H9 (cell line): ENCODE measurements around the gene ANAPC1. TPM values are rescaled to one million over a fixed set of nuclear protein-coding genes. Genes with fewer than 3 reads are reported as not detected.
"Not testable (repeated sequence)": the region's sequence is repeated elsewhere in the genome, so short reads cannot be mapped to it uniquely, and the experiment has no call there.

Source experiments
- DNase-seq: peaks from one replicate; pipeline ENCODE4 v3.0.0-alpha.2; 2017
- H2AFZ ChIP-seq: one replicate; pipeline ENCODE4 v1.6.1; 2013; ENCODE audit warnings: mild to moderate bottlenecking, low read length, control low read depth, moderate library complexity
- H2AK5ac ChIP-seq: 2 replicates; pipeline ENCODE4 v1.6.1; 2013; ENCODE audit warnings: low read length, control low read depth, mixed read lengths; ENCODE audit not compliant: insufficient read length
- H2BK120ac ChIP-seq: one replicate; pipeline ENCODE4 v1.6.1; 2013; ENCODE audit warnings: low read depth, mild to moderate bottlenecking, low read length, control low read depth, inconsistent platforms; ENCODE audit not compliant: poor library complexity, severe bottlenecking
- H2BK12ac ChIP-seq: 2 replicates; pipeline ENCODE4 v1.6.1; 2013; ENCODE audit warnings: low read length, control low read depth, mixed read lengths, low read depth; ENCODE audit not compliant: insufficient read length
- H2BK15ac ChIP-seq: 2 replicates; pipeline ENCODE4 v1.6.1; 2013; ENCODE audit warnings: low read depth, low read length, control low read depth
- H2BK20ac ChIP-seq: one replicate; pipeline ENCODE4 v1.6.1; 2013; ENCODE audit warnings: low read depth, mild to moderate bottlenecking, low read length, control low read depth, inconsistent platforms; ENCODE audit not compliant: poor library complexity, severe bottlenecking
- H2BK5ac ChIP-seq: 2 replicates; pipeline ENCODE4 v1.6.1; 2013; ENCODE audit warnings: low read length, control low read depth, mixed read lengths; ENCODE audit not compliant: insufficient read length
- H3K14ac ChIP-seq: 2 replicates; pipeline ENCODE4 v1.6.1; 2013; ENCODE audit warnings: low read length, control low read depth; ENCODE audit not compliant: insufficient read depth
- H3K18ac ChIP-seq: 2 replicates; pipeline ENCODE4 v1.6.1; 2013; ENCODE audit warnings: low read depth, mild to moderate bottlenecking, mixed read lengths, low read length, control low read depth; ENCODE audit not compliant: insufficient read length
- H3K23ac ChIP-seq: 2 replicates; pipeline ENCODE4 v1.6.1; 2013; ENCODE audit warnings: low read length, control low read depth, mixed read lengths, low read depth; ENCODE audit not compliant: insufficient read length
- H3K23me2 ChIP-seq: 2 replicates; pipeline ENCODE4 v1.6.1; 2013; ENCODE audit warnings: low read depth, mild to moderate bottlenecking, mixed read lengths, low read length, control low read depth; ENCODE audit not compliant: insufficient read length, poor library complexity, severe bottlenecking
- H3K27ac ChIP-seq: 2 replicates; pipeline ENCODE4 v1.5.1; 2013; ENCODE audit warnings: low read length, control low read depth, mixed read lengths, low read depth; ENCODE audit not compliant: insufficient read length
- H3K27me3 ChIP-seq: 2 replicates; pipeline ENCODE4 v1.6.1; 2013; ENCODE audit warnings: low read length, control low read depth, inconsistent platforms; ENCODE audit not compliant: insufficient read depth
- H3K4ac ChIP-seq: 2 replicates; pipeline ENCODE4 v1.6.1; 2013; ENCODE audit warnings: low read depth, mild to moderate bottlenecking, control low read depth, inconsistent platforms, low read length, moderate library complexity
- H3K4me1 ChIP-seq: 2 replicates; pipeline ENCODE4 v1.6.1; 2013; ENCODE audit warnings: low read length, control low read depth, inconsistent platforms; ENCODE audit not compliant: insufficient read depth
- H3K4me2 ChIP-seq: 2 replicates; pipeline ENCODE4 v1.6.1; 2013; ENCODE audit warnings: low read length, control low read depth, mixed read lengths; ENCODE audit not compliant: insufficient read length, insufficient read depth
- H3K56ac ChIP-seq: 2 replicates; pipeline ENCODE4 v1.6.1; 2013; ENCODE audit warnings: low read depth, mild to moderate bottlenecking, mixed read lengths, low read length, control low read depth; ENCODE audit not compliant: insufficient read length
- H3K79me1 ChIP-seq: 2 replicates; pipeline ENCODE4 v1.6.1; 2013; ENCODE audit warnings: low read depth, mild to moderate bottlenecking, moderate library complexity, low read length, control low read depth, inconsistent platforms; ENCODE audit not compliant: insufficient read depth, poor library complexity, severe bottlenecking
- H3K79me2 ChIP-seq: 2 replicates; pipeline ENCODE4 v1.6.1; 2013; ENCODE audit warnings: low read length, control low read depth, inconsistent platforms; ENCODE audit not compliant: insufficient read depth
- H3K9ac ChIP-seq: 2 replicates; pipeline ENCODE4 v1.6.1; 2013; ENCODE audit warnings: low read length, control low read depth, mixed read lengths; ENCODE audit not compliant: insufficient read length; ENCODE audit errors: extremely low read depth
- H3K9me3 ChIP-seq: one replicate; pipeline ENCODE4 v1.6.1; 2013; ENCODE audit warnings: low read depth, low read length, inconsistent platforms; ENCODE audit not compliant: control insufficient read depth
- H3T11ph ChIP-seq: one replicate; pipeline ENCODE4 v1.6.1; 2013; ENCODE audit warnings: mild to moderate bottlenecking, low read length, control low read depth, inconsistent platforms
- H4K20me1 ChIP-seq: one replicate; pipeline ENCODE4 v1.6.1; 2013; ENCODE audit not compliant: control insufficient read depth, insufficient read length, insufficient read depth
- H4K5ac ChIP-seq: 2 replicates; pipeline ENCODE4 v1.6.1; 2013; ENCODE audit warnings: low read depth, mild to moderate bottlenecking, mixed read lengths, low read length, control low read depth; ENCODE audit not compliant: insufficient read length
- H4K8ac ChIP-seq: replicated peaks from 2 replicates; pipeline ENCODE4 v1.6.1; 2013; ENCODE audit warnings: low read length, control low read depth, mixed read lengths, low read depth; ENCODE audit not compliant: insufficient read length
- H4K91ac ChIP-seq: 2 replicates; pipeline ENCODE4 v1.6.1; 2013; ENCODE audit warnings: low read depth, mild to moderate bottlenecking, moderate library complexity, mixed read lengths, low read length, control low read depth; ENCODE audit not compliant: insufficient read length
- H3K27ac Mint-ChIP-seq, 3 experiments: 2 replicates in 2 of 3; 3 replicates in 1 of 3; pipeline ENCODE4 v1.8.0; 2020 to 2021; ENCODE audit warnings: mixed read lengths in 3 of 3, mild to moderate bottlenecking in 1 of 3, moderate library complexity in 1 of 3
- H3K27me3 Mint-ChIP-seq: 2 replicates; pipeline ENCODE4 v1.8.0; 2021; ENCODE audit warnings: low read depth, mild to moderate bottlenecking, moderate library complexity, mixed read lengths
- H3K36me3 Mint-ChIP-seq, 3 experiments: 2 replicates in 2 of 3; 3 replicates in 1 of 3; pipeline ENCODE4 v1.8.0; 2020 to 2021; ENCODE audit warnings: low read depth in 3 of 3, mixed read lengths in 3 of 3; ENCODE audit not compliant: insufficient read depth in 1 of 3
- H3K4me1 Mint-ChIP-seq, 2 experiments: 2 replicates each; pipeline ENCODE4 v1.8.0; 2020; ENCODE audit warnings: mixed read lengths in 2 of 2
- H3K4me3 Mint-ChIP-seq, 2 experiments: 2 replicates in 1 of 2; 3 replicates in 1 of 2; pipeline ENCODE4 v1.8.0; 2020 to 2021; ENCODE audit warnings: mild to moderate bottlenecking in 2 of 2, mixed read lengths in 2 of 2, moderate library complexity in 1 of 2
- H3K9me3 Mint-ChIP-seq, 2 experiments: 2 replicates in 1 of 2; 3 replicates in 1 of 2; pipeline ENCODE4 v1.8.0; 2020; ENCODE audit warnings: mild to moderate bottlenecking in 2 of 2, mixed read lengths in 2 of 2, moderate library complexity in 1 of 2
- WGBS: extraction: QIAGEN DNeasy Blood & Tissue Kit; methylation state at CpG from one replicate; pipeline ENCODE4 v1.1.7; 2013; ENCODE audit warnings: missing lambda C conversion rate, low lambda C conversion rate, mixed read lengths; ENCODE audit not compliant: insufficient read length; ENCODE audit errors: extremely low coverage; 5-methylcytosine and 5-hydroxymethylcytosine counted together
- total RNA-seq: library from RNA; stranded (reverse); gene quantifications from 2 replicates; pipeline ENCODE4 v1.2.1, GENCODE V29; 2021

ANAPC1 gene
- total RNA-seq, 1 experiment from 2014 or later = 79.1 TPM

DNA sequence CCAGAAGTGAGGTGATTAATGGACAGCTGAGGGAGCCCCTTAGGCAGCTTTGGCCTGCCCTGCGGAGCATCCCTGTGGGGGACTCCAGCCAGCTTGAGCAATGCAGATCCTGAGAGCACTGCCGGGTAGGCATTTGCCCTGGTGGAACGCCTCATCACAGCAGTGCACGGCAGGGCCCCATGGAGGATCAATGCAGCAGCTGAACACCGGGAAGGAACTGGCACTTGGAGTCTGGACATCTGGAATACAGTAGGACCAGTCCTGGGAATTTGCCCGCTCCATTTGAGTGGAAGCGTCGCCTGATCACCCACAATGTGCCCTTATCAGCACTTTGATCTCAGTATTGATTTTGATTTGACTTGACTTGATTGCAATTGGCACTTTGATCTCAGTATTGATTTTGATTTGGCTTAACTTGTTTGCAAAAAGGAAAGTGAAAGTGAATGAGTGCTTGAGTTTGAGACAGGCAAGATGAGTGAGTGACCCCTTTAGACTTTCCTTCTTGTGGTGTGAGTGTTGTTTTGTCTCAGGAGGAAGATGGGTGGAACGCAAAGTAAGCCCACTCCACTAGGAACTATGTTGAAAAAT is 123.2 kb downstream of the ANAPC1 start:
- H2AK5ac ChIP-seq, H3K18ac ChIP-seq, H2BK20ac ChIP-seq, H2BK12ac ChIP-seq, H3K9me3 ChIP-seq, H3K4ac ChIP-seq, H3K27me3 Mint-ChIP-seq, H3K79me1 ChIP-seq, H3K14ac ChIP-seq, DNase-seq, H3K23me2 ChIP-seq, H2BK120ac ChIP-seq, H3K27ac Mint-ChIP-seq, H3K4me3 Mint-ChIP-seq, H3K23ac ChIP-seq, H4K91ac ChIP-seq, H4K5ac ChIP-seq, H3K4me1 Mint-ChIP-seq, H3K56ac ChIP-seq, H3K4me1 ChIP-seq, H3K9ac ChIP-seq, H3K4me2 ChIP-seq, H3K27ac ChIP-seq, H2BK5ac ChIP-seq, H3K27me3 ChIP-seq, H4K20me1 ChIP-seq, H2BK15ac ChIP-seq, H3T11ph ChIP-seq, H4K8ac ChIP-seq, H3K79me2 ChIP-seq, H2AFZ ChIP-seq: not testable (repeated sequence)
- WGBS = no CpG with 5 or more reads among the region's 9 CpGs
- peaks cover 14 to 17% of the 10 kb centered on the region in 2 experiments; a peak in 4 of 5 replicates for H3K9me3 Mint-ChIP-seq
- H3K36me3 Mint-ChIP-seq = peaks cover 10 to 21% (median 18%) of the 10 kb centered on the region in 3 experiments

DNA sequence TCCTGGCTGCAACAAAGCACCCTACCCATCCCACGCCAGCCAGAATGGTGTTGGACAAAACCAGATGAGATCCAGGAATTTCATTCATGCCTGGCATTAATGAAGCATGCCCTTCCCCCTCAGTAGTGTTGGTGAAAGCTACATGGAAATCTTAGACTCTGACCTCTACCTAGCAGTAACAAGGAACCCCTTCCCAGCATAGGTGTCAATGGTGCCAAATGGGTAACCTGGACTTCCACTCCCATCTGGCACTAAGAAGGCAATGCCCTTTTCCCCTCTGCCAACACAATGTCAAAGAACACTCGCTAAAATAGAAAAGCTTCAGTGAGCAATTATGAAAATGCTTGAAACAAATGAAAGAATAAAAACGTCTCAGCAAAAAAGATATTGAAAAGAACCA is 131.5 kb downstream of the ANAPC1 start:
- not testable (repeated sequence) for H3K27me3 ChIP-seq, H3K4me3 Mint-ChIP-seq, H3K27ac Mint-ChIP-seq

More for the DNA sequence above, 131.5 kb downstream of the ANAPC1 start:
- H4K5ac ChIP-seq, H3K36me3 Mint-ChIP-seq, H3K27me3 Mint-ChIP-seq, H2BK20ac ChIP-seq, H3K9me3 Mint-ChIP-seq, H3K27ac ChIP-seq, DNase-seq, H3T11ph ChIP-seq, H2AK5ac ChIP-seq, H3K14ac ChIP-seq, H3K9me3 ChIP-seq, H3K23me2 ChIP-seq, H3K4me2 ChIP-seq, H4K20me1 ChIP-seq, H3K79me1 ChIP-seq, H3K79me2 ChIP-seq, H3K9ac ChIP-seq, H2BK12ac ChIP-seq, H3K23ac ChIP-seq, H3K18ac ChIP-seq, H2BK120ac ChIP-seq, H2AFZ ChIP-seq, H3K4me1 ChIP-seq, H3K56ac ChIP-seq, H4K8ac ChIP-seq, H3K4ac ChIP-seq, H2BK5ac ChIP-seq, H4K91ac ChIP-seq, H2BK15ac ChIP-seq, H3K4me1 Mint-ChIP-seq: not testable (repeated sequence)
- WGBS = no CpG with 5 or more reads among the region's 3 CpGs
